ENCODE data around the gene PRPF40A. TPM values are rescaled to one million over a fixed set of nuclear protein-coding genes. Genes with fewer than 3 reads are reported as not detected.

PRPF40A gene
- total and polyA plus RNA-seq, 2 of the 8 experiments (the other 6 are each of a cell fraction or from before 2014, with no cell fraction given), result 85.5 to 176 TPM

DNA sequence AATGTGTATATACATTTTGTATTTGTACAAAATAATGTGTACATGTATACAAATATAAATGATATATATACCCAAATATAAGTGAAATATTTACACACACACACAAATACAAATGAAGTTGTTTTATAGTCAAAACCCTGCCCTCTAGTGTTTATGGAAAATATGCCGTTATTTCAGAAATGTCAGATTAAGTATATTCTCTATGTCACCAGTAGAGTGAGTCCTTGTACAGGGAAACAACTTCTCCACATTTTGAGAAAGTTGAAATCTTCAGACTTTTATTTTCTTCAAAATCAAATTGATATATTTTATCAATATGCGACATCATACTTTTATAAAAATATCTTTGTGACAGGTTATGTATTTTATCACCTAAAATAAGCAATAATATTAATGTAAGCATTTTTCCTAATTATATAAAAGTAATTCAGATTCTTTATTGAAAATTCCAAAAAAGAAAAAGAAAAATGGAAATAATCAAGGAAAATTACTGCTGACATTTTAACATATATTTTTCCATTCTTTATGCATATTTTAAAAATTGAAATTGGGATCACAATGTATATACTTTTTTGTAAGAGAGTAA, 23.6 kb upstream of the PRPF40A start:
- Histone ChIP-seq H4K91ac (replicated peaks; ENCODE audit: insufficient read length, low read length) (no peak overlapping the region), H4K5ac (ENCODE audit: insufficient read length, low read depth, low read length) (no peak overlapping the region), H3K14ac (ENCODE audit: insufficient read length) (no peak overlapping the region), H2AK5ac (ENCODE audit: low read depth, low read length) (no peak overlapping the region), H2BK15ac (ENCODE audit: low read length) (no peak overlapping the region), H3K79me2 (ENCODE audit: control insufficient read depth in 1 of 2, insufficient read depth in 2 of 2, low read length in 2 of 2) (0 out of 4 replicates have a peak, but pooled peaks cover 0 to 5% of the 10 kb centered on the region in 2 experiments), H3K23me2 (ENCODE audit: low read depth, low read length) (no peaks in the 10 kb centered on the region), H3K36me3 (ENCODE audit: control insufficient read depth in 2 of 4, insufficient read depth in 4 of 4, low read length in 3 of 4) (peaks cover 0 to 49% (median 24%) of the 10 kb centered on the region in 4 experiments; a peak in 7 of 8 replicates), H3K23ac (ENCODE audit: insufficient read length) (no peak overlapping the region), H3K56ac (replicated peaks; ENCODE audit: insufficient read length, low read depth, low read length) (no peak overlapping the region), H3K9ac (replicated peaks in 1 of 4; ENCODE audit: extremely low read depth in 1 of 4, low read depth in 3 of 4, low read length in 3 of 4) (no peak overlapping the region), H3K27me3 (replicated peaks in 1 of 4; ENCODE audit: control insufficient read depth in 3 of 4, extremely low read depth in 1 of 4, insufficient read depth in 3 of 4, low read length in 3 of 4) (no peaks in the 10 kb centered on the region), H4K8ac (ENCODE audit: extremely low read depth, insufficient read depth, low read length) (no peak overlapping the region), H3K18ac (ENCODE audit: extremely low read depth, low read length) (no peak overlapping the region), H3K27ac (ENCODE audit: low read depth, low read length) (no peak overlapping the region), H2BK120ac (replicated peaks; ENCODE audit: low read depth, low read length) (no peak overlapping the region), H3K4me2 (ENCODE audit: insufficient read depth in 1 of 2, low read depth in 2 of 2, low read length in 2 of 2) (no peak overlapping the region), H2BK20ac (ENCODE audit: low read length) (no peak overlapping the region), H3K4me1 (replicated peaks in 1 of 4; ENCODE audit: control insufficient read depth in 3 of 4, insufficient read depth in 4 of 4, low read length in 3 of 4) (no peaks in the 10 kb centered on the region), H3K79me1 (ENCODE audit: low read depth, low read length) (no peaks in the 10 kb centered on the region), H2AFZ (ENCODE audit: low read length) (no peak overlapping the region), H3K4ac (replicated peaks; ENCODE audit: insufficient read length, low read depth, low read length) (no peak overlapping the region), H3K4me3 (ENCODE audit: extremely low read depth in 1 of 4, insufficient read depth in 2 of 4, low read depth in 3 of 4, low read length in 4 of 4) (no peak overlapping the region), H2BK5ac (ENCODE audit: low read depth, low read length) (no peak overlapping the region), H4K20me1 (replicated peaks in 1 of 2; ENCODE audit: control insufficient read depth in 1 of 2, insufficient read depth in 2 of 2, low read length in 2 of 2) (peaks cover 0 to 2% of the 10 kb centered on the region in 2 experiments), H3K9me3 (ENCODE audit: insufficient read depth in 2 of 2, low read depth in 1 of 2, low read length in 1 of 2) (peaks cover 0 to 3% of the 10 kb centered on the region in 2 experiments; a peak in 1 of 4 replicates), H2BK12ac (ENCODE audit: low read depth, low read length) (no peak overlapping the region)
- ChIA-PET POLR2A (ENCODE audit: partially characterized antibody) (no interaction called here), CTCF (ENCODE audit: partially characterized antibody) (interaction anchor here (0.9 to 1.4 kb wide), 4 partner anchors 9 to 218 kb away, joined by 3 to 5 read pairs (median 4); no protein-coding TSS in a partner anchor)
- FAIRE-seq (no peak), DNase-seq (ENCODE audit: low read depth in 1 of 2, low spot score in 2 of 2) (no peak)
- peak in 1 of 2 experiments; percentile 46; a peak in 3 of 4 replicates for TF ChIP-seq RAD21 (IDR thresholded peaks at IDR 0.05 in 1 of 2, conservative IDR thresholded peaks at IDR 0.05 in 1 of 2; ENCODE audit: low read depth in 2 of 2, low read length in 2 of 2)
- no peak for TF ChIP-seq FOSL1 (IDR thresholded peaks at IDR 0.05; ENCODE audit: insufficient read depth, low read depth, low read length)
- TF ChIP-seq BCL11A (IDR thresholded peaks at IDR 0.05; ENCODE audit: low read depth in 2 of 2, low read length in 2 of 2), result no peak
- TF ChIP-seq, protein P1, sequence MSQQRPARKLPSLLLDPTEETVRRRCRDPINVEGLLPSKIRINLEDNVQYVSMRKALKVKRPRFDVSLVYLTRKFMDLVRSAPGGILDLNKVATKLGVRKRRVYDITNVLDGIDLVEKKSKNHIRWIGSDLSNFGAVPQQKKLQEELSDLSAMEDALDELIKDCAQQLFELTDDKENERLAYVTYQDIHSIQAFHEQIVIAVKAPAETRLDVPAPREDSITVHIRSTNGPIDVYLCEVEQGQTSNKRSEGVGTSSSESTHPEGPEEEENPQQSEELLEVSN (IDR thresholded peaks at IDR 0.05), result no peak
- no peak for TF ChIP-seq SP1 (IDR thresholded peaks at IDR 0.05; ENCODE audit: low read depth, low read length)
- peak in 2 of 3 experiments; percentile 53 to 69; a peak in 2 of 4 replicates for TF ChIP-seq CTCF (IDR thresholded peaks at IDR 0.05; ENCODE audit: control extremely low read depth in 1 of 3, insufficient read depth in 1 of 3, low read depth in 1 of 3, low read length in 3 of 3)
- 91% methylated on average over 2 of the region's 2 CpGs; no CpG with 5 or more reads in 1 of the 2 experiments for WGBS, 2 experiments (ENCODE audit: extremely low coverage in 1 of 2, insufficient coverage in 1 of 2, insufficient read length in 1 of 2, insufficient replicate concordance in 2 of 2, low coverage in 1 of 2, low lambda C conversion rate in 2 of 2, missing lambda C conversion rate in 1 of 2)

All from H1 (cell line).